Measurements from ENCODE around the gene RIPOR3. TPM values are rescaled to one million over a fixed set of nuclear protein-coding genes. Genes with fewer than 3 reads are reported as not detected.

The RIPOR3 gene
- total and polyA plus RNA-seq, 9 of the 15 experiments (the other 6 are each of a cell fraction or from before 2014, with no cell fraction given): 3.3 to 62.7 (median 21.4) TPM

- TF ChIP-seq, protein P1, sequence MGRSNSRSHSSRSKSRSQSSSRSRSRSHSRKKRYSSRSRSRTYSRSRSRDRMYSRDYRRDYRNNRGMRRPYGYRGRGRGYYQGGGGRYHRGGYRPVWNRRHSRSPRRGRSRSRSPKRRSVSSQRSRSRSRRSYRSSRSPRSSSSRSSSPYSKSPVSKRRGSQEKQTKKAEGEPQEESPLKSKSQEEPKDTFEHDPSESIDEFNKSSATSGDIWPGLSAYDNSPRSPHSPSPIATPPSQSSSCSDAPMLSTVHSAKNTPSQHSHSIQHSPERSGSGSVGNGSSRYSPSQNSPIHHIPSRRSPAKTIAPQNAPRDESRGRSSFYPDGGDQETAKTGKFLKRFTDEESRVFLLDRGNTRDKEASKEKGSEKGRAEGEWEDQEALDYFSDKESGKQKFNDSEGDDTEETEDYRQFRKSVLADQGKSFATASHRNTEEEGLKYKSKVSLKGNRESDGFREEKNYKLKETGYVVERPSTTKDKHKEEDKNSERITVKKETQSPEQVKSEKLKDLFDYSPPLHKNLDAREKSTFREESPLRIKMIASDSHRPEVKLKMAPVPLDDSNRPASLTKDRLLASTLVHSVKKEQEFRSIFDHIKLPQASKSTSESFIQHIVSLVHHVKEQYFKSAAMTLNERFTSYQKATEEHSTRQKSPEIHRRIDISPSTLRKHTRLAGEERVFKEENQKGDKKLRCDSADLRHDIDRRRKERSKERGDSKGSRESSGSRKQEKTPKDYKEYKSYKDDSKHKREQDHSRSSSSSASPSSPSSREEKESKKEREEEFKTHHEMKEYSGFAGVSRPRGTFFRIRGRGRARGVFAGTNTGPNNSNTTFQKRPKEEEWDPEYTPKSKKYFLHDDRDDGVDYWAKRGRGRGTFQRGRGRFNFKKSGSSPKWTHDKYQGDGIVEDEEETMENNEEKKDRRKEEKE (IDR thresholded peaks at IDR 0.05; ENCODE audit: borderline replicate concordance in 1 of 2, control insufficient read depth in 1 of 2, low read depth in 2 of 2, low read length in 1 of 2): no peak
- TF ChIP-seq REST (IDR thresholded peaks at IDR 0.05; ENCODE audit: borderline replicate concordance) (no peak), REST (CRISPR knock-in tag; IDR thresholded peaks at IDR 0.05; ENCODE audit: low read depth) (no peak), POLR3G (IDR thresholded peaks at IDR 0.05; ENCODE audit: extremely low read depth, insufficient read length, insufficient replicate concordance) (no peak), MYNN (IDR thresholded peaks at IDR 0.05) (no peak), MYNN (CRISPR knock-in tag; IDR thresholded peaks at IDR 0.05) (no peak), PTTG1 (tag; IDR thresholded peaks at IDR 0.05; ENCODE audit: low read depth) (no peak), ZNF143 (CRISPR knock-in tag; IDR thresholded peaks at IDR 0.05) (no peak), SMARCE1 (IDR thresholded peaks at IDR 0.05) (peak; percentile 87), SAFB (IDR thresholded peaks at IDR 0.05; ENCODE audit: borderline replicate concordance, low read depth, low read length) (no peak), NFIX (CRISPR knock-in tag; IDR thresholded peaks at IDR 0.05; ENCODE audit: low read depth) (no peak), GABPB1 (CRISPR knock-in tag; IDR thresholded peaks at IDR 0.05) (no peak), ZNF384 (IDR thresholded peaks at IDR 0.05; ENCODE audit: low read depth, low read length) (no peak; the same call in 1 of the 2 replicates)
- TF ChIP-seq, protein P2, sequence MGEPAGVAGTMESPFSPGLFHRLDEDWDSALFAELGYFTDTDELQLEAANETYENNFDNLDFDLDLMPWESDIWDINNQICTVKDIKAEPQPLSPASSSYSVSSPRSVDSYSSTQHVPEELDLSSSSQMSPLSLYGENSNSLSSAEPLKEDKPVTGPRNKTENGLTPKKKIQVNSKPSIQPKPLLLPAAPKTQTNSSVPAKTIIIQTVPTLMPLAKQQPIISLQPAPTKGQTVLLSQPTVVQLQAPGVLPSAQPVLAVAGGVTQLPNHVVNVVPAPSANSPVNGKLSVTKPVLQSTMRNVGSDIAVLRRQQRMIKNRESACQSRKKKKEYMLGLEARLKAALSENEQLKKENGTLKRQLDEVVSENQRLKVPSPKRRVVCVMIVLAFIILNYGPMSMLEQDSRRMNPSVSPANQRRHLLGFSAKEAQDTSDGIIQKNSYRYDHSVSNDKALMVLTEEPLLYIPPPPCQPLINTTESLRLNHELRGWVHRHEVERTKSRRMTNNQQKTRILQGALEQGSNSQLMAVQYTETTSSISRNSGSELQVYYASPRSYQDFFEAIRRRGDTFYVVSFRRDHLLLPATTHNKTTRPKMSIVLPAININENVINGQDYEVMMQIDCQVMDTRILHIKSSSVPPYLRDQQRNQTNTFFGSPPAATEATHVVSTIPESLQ (CRISPR knock-in tag; IDR thresholded peaks at IDR 0.05): no peak
- TF ChIP-seq, protein P3, sequence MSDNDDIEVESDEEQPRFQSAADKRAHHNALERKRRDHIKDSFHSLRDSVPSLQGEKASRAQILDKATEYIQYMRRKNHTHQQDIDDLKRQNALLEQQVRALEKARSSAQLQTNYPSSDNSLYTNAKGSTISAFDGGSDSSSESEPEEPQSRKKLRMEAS (CRISPR knock-in tag; IDR thresholded peaks at IDR 0.05): peak; percentile 28; the same call in 1 of the 2 replicates
Measured at GRCh38 chr20:50558483-50558925, 132.8 kb downstream of the RIPOR3 start (continued).

All from K562 (cell line).